ENCODE measurements around the gene NYNRIN. TPM values are rescaled to one million over a fixed set of nuclear protein-coding genes. Genes with fewer than 3 reads are reported as not detected.
A peak's percentile ranks its signal among the peaks of the same experiment; 100 is the strongest.
"Not testable (repeated sequence)": the region's sequence is repeated elsewhere in the genome, so short reads cannot be mapped to it uniquely, and the experiment has no call there.

The NYNRIN gene
- polyA plus RNA-seq, 1 experiment, result 10.5 TPM

DNA sequence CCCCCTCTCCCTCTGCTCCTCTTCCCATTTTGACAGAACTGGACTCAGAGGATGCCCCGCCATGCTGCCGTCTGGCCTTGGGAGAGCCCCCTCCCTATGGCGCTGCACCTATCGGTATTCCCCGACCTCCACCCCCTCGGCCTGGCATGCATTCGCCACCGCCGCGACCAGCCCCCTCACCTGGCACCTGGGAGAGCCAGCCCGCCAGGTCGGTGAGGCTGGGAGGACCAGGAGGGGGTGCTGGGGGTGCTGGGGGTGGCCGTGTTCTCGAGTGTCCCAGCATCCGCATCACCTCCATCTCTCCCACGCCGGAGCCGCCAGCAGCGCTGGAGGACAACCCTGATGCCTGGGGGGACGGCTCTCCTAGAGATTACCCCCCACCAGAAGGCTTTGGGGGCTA is 29.3 kb upstream of the NYNRIN start:
- no peaks in the 10 kb centered on the region; the same call in 1 of the 2 replicates for H3K9me3 ChIP-seq (ENCODE audit: control insufficient read depth, insufficient read depth, low read length)
- TF ChIP-seq, protein P1, sequence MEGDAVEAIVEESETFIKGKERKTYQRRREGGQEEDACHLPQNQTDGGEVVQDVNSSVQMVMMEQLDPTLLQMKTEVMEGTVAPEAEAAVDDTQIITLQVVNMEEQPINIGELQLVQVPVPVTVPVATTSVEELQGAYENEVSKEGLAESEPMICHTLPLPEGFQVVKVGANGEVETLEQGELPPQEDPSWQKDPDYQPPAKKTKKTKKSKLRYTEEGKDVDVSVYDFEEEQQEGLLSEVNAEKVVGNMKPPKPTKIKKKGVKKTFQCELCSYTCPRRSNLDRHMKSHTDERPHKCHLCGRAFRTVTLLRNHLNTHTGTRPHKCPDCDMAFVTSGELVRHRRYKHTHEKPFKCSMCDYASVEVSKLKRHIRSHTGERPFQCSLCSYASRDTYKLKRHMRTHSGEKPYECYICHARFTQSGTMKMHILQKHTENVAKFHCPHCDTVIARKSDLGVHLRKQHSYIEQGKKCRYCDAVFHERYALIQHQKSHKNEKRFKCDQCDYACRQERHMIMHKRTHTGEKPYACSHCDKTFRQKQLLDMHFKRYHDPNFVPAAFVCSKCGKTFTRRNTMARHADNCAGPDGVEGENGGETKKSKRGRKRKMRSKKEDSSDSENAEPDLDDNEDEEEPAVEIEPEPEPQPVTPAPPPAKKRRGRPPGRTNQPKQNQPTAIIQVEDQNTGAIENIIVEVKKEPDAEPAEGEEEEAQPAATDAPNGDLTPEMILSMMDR (IDR thresholded peaks at IDR 0.05; ENCODE audit: low read depth, low read length), result no peak
- ChIA-PET POLR2A (no interaction called here), CTCF (interaction anchor here (1.8 to 6.4 kb wide), 3 partner anchors 37 to 62 kb away, joined by 4 to 33 read pairs (median 19); partner anchors contain the start of gene CIDEB)
- DNase-seq (ENCODE audit: low read depth, low spot score), result no peak
- H3K4me3 ChIP-seq (ENCODE audit: low read depth, low read length), result peak overlapping the region; percentile 90
- H3K27ac ChIP-seq (ENCODE audit: low read depth, low read length), result peak overlapping the region; percentile 52
- no peaks in the 10 kb centered on the region for H3K27me3 ChIP-seq (ENCODE audit: control insufficient read depth, insufficient read depth, low read length)

DNA sequence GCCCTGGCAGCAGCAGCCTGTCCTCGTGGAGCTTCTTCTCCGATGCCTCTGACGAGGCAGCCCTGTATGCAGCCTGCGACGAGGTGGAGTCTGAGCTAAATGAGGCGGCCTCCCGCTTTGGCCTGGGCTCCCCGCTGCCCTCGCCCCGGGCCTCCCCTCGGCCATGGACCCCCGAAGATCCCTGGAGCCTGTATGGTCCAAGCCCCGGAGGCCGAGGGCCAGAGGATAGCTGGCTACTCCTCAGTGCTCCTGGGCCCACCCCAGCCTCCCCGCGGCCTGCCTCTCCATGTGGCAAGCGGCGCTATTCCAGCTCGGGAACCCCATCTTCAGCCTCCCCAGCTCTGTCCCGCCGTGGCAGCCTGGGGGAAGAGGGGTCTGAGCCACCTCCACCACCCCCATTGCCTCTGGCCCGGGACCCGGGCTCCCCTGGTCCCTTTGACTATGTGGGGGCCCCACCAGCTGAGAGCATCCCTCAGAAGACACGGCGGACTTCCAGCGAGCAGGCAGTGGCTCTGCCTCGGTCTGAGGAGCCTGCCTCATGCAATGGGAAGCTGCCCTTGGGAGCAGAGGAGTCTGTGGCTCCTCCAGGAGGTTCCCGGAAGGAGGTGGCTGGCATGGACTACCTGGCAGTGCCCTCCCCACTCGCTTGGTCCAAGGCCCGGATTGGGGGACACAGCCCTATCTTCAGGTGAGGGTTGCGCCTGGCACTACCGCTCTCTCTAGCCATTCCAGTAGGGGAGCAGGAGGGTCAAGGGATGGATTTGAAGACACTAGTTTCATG is 28.7 kb upstream of the NYNRIN start:
- ChIA-PET POLR2A (no interaction called here), CTCF (interaction anchor here (0.7 to 6.4 kb wide), 6 partner anchors 37 to 66 kb away, joined by 3 to 33 read pairs (median 6); partner anchors contain the start of gene CIDEB)
- no peaks in the 10 kb centered on the region; the same call in 1 of the 2 replicates for H3K9me3 ChIP-seq (ENCODE audit: control insufficient read depth, insufficient read depth, low read length)
- DNase-seq (ENCODE audit: low read depth, low spot score), result no peak
- no peak overlapping the region for H3K27ac ChIP-seq (ENCODE audit: low read depth, low read length)
- H3K27me3 ChIP-seq (ENCODE audit: control insufficient read depth, insufficient read depth, low read length), result no peaks in the 10 kb centered on the region
- TF ChIP-seq, protein P1 (IDR thresholded peaks at IDR 0.05; ENCODE audit: low read depth, low read length), result no peak
- H3K4me3 ChIP-seq (ENCODE audit: low read depth, low read length), result no peak overlapping the region

DNA sequence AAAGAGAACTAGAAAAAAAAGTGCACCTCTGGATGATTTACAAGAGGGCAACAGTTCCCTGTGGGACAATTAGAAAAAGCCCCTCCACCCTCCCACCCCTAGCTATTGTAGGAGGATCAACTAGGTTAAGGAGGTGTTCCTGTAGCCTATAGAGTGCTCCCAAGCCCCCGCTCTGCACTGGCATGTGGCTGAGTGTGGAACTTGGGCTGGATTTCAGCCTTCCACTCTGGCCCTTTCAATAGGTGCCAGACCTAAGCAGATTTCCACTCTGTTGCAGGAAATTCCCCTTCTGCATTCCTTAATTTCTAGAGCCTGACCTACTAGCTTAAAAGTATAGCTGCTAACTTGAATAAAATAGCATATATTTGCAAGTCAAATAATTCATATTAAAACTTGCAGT is 28.1 kb upstream of the NYNRIN start:
- no peaks in the 10 kb centered on the region; the same call in 1 of the 2 replicates for H3K9me3 ChIP-seq (ENCODE audit: control insufficient read depth, insufficient read depth, low read length)
- no peak overlapping the region for H3K27ac ChIP-seq (ENCODE audit: low read depth, low read length)
- no peak for DNase-seq (ENCODE audit: low read depth, low spot score)
- TF ChIP-seq, protein P1 (IDR thresholded peaks at IDR 0.05; ENCODE audit: low read depth, low read length), result no peak
- CTCF ChIA-PET, result interaction anchor here (0.7 to 6.4 kb wide), 6 partner anchors 38 to 66 kb away, joined by 3 to 33 read pairs (median 6); partner anchors contain the start of gene CIDEB
- H3K4me3 ChIP-seq (ENCODE audit: low read depth, low read length), result no peak overlapping the region
- POLR2A ChIA-PET, result interaction anchor here (1.1 kb wide), 1 partner anchor 59 kb away, joined by 5 read pairs; the partner anchor contains the start of gene KHNYN
- no peaks in the 10 kb centered on the region for H3K27me3 ChIP-seq (ENCODE audit: control insufficient read depth, insufficient read depth, low read length)

DNA sequence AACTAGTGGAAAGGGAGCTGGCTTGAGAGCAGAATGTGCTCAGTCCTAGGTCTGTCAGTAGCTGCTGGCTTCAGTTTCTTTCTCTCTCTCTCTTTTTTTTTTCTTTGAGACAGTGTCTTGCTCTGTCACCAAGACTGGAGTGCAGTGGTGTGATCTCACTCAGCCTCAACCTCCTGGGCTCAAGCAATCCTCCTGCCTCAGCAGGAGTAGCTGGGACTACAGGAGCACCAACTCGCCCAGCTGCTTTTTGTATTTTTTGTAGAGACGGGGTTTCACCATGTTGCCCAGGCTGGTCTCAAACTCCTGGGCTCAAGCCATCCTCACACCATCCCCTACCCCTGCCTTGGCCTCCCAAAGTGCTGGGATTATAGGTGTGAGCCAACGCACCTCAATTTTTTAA is 27.2 kb upstream of the NYNRIN start:
- H3K4me3 ChIP-seq (ENCODE audit: low read depth, low read length); DNase-seq (ENCODE audit: low read depth, low spot score); H3K9me3 ChIP-seq (ENCODE audit: control insufficient read depth, insufficient read depth, low read length); H3K27me3 ChIP-seq (ENCODE audit: control insufficient read depth, insufficient read depth, low read length); H3K27ac ChIP-seq (ENCODE audit: low read depth, low read length): not testable (repeated sequence)
- ChIA-PET POLR2A (interaction anchor here (1.1 kb wide), 1 partner anchor 59 kb away, joined by 5 read pairs; the partner anchor contains the start of gene KHNYN), CTCF (interaction anchor here (0.6 to 6.4 kb wide), 6 partner anchors 8 to 156 kb away, joined by 3 to 33 read pairs (median 6); no protein-coding TSS in a partner anchor)

DNA sequence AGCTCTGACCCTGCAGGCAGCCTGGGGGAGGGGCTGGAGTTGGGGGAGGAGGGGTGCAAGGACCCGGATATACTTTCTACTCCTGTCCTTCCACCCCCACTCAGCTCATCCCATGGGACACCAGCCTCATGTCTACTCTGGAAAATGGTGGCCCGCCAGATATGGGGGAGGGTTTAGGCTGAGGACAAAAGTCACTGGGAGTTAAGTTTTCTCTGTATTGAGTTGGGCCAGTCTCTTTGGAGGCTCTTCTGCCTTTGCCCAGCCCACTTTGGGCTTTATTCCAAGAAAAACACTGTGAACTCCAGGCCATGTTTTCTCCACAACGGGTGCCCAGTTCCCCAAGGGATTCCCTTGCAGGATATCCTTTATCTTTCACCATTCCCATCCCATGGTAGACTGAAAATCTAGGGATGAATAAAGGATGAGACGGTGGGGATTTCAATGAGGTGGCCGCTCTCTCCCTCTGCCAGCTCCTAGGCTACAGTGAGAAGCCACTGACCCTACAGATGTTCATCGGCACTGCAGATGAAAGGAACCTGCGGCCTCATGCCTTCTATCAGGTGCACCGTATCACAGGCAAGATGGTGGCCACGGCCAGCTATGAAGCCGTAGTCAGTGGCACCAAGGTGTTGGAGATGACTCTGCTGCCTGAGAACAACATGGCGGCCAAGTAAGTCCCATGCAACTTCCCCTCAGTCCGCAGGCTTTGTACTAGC is 25.9 kb upstream of the NYNRIN start:
- ChIA-PET POLR2A (interaction anchor here (1.4 kb wide), 1 partner anchor 31 kb away, joined by 4 read pairs; no protein-coding TSS in a partner anchor), CTCF (interaction anchor here (1.1 to 6.4 kb wide), 5 partner anchors 10 to 64 kb away, joined by 3 to 33 read pairs (median 8); no protein-coding TSS in a partner anchor)
- no peak for DNase-seq (ENCODE audit: low read depth, low spot score)
- no peaks in the 10 kb centered on the region for H3K27me3 ChIP-seq (ENCODE audit: control insufficient read depth, insufficient read depth, low read length)
- H3K4me3 ChIP-seq (ENCODE audit: low read depth, low read length), result no peak overlapping the region
- TF ChIP-seq, protein P1 (IDR thresholded peaks at IDR 0.05; ENCODE audit: low read depth, low read length), result no peak
- no peak overlapping the region for H3K27ac ChIP-seq (ENCODE audit: low read depth, low read length)
- H3K9me3 ChIP-seq (ENCODE audit: control insufficient read depth, insufficient read depth, low read length), result no peaks in the 10 kb centered on the region; the same call in 1 of the 2 replicates
